Dedifferentiated amniotic fluid mesenchymal stem cell (primary cell): ENCODE results near the gene CHTF8.

Experiments
- DNase-seq: peaks from one replicate; pipeline ENCODE4 v3.0.0-alpha.2; 2016; ENCODE audit errors: extremely low spot score

The CHTF8 gene

DNA sequence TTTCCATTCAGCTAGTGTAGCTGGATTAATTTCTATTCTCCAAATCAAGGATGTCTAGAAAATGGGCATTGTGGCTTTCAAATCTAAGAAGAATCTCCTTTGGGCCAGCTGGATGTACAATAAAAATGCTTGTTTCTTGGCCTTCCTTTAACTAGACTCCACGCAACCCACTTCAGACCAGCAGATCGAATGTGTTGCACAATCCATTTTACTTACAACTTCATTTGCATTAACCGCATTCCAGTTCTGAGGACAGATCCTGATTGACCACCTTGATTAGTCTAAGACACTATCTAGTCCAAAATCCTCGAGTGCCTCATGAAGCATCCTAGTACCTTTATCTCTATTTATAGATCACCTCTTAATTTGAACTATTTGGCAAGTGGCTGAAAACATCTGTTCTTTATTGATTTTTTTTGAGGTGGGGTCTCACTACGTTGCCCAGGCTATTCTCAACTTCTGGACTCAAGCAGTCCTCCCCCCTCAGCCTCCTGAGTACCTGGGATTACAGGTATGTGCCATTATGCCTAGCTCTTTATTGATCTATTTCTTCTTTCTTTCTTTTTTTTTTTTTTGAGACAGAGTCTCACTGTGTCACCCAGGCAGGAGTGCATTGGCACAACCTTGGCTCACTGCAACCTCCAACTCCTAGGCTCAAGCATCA lies 47.2 kb downstream of the CHTF8 start:
- DNase-seq = no peak

DNA sequence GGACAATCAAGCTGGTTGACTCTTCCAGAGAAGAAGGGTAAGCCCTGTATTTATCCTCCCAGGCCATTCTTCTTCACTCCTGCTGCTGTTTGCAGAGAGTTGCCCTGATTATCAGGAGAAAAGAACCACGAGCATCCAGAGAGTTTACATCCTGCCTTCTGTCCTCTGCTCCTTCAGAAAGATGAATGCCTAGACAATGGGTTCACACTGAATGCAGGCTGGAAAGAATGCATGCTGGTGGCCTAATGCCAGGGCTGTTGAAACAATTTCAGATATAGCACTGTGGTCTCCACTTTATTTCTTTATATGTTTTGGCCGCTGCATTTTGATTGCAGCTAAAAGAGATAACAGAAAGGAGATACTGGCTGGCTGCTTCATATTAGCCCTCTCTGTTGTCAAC lies 48.1 kb downstream of the CHTF8 start:
- no peak for DNase-seq

DNA sequence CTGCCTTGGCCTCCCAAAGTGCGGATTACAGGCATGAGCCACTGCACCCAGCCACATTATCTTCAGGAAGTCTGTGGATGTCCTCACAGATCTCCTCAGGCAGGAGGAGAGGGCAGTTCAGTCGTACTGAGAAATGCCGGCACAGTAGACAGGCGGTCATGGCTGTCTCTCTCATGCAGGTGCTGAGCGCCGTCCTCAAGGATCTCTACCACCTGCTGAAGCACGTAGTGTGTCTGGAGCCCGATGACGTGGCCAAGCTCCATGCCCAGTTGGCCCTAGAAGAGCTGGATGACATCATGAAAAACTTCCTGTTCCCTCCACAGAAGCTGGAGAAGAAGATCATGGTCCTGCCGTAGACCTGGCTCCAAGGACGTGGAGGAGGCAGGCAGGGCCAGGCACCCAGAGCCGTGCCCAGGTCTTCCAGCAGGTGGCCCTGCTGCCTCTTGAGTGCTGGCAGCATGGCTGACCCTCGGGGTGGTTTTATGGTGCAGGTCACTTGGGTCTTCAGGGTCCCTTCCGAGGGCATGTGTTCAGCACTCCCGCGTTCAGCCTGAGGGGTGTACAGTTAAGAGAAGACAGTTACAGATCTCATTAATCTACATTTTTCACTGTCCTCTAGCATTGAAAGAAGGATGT lies 49.0 kb downstream of the CHTF8 start:
- DNase-seq = no peak

DNA sequence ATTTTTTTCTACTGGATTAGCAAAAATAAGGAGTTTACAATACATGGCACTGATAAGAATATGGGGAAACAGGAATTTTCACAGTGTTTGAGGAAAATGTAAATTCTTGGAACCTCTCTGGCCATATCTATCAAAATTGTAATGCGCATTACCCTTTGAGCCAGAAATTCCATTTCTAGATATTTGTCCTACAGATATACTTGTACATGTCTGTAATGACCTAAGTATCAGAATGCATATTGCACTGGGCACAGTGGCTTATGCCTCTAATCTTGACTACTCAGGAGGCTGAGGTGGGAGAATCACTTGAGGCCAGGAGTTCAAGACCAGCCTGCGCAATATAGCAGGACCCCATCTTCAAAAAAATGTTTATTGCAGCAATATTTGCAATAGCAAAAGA lies 52.7 kb downstream of the CHTF8 start:
- no peak for DNase-seq

DNA sequence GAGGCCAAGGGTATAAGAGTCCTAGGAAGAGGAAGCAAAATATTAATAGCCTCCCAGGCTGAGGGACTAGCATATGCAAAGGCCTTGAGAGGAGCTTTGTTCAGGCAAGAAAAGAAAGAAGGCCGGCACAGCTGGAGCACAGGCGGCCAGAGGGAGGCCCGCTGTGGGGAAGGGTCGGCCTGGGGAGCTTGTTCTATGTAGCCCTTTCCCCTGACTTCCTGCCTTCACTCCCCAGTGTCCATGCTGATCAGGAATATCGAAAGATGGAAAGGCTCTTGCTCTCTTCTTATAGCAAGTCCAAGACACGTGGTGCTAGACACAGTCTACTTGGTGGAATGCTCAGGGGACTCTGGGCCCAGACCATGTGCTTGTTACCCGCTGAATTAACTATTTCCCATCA lies 54.3 kb downstream of the CHTF8 start:
- no peak for DNase-seq

DNA sequence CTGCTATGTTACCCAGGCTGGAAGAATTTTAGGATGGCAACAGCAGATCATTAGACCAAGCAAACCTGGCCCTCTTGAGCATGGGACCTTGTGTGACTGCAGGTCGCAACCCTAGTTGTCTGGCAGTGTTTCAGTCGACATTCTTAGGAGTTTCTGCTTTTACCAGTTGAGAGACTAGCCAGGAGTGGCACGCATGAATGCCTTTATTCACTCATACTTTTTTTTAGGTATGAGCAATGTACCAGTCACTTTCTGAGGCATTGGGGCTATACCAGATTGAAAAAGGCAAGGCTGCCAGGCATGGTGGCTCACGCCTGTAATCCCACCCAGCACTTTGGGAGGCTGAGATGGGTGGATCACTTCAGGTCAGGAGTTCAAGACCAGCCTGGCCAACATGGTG lies 55.1 kb downstream of the CHTF8 start:
- peak; percentile 51 for DNase-seq

DNA sequence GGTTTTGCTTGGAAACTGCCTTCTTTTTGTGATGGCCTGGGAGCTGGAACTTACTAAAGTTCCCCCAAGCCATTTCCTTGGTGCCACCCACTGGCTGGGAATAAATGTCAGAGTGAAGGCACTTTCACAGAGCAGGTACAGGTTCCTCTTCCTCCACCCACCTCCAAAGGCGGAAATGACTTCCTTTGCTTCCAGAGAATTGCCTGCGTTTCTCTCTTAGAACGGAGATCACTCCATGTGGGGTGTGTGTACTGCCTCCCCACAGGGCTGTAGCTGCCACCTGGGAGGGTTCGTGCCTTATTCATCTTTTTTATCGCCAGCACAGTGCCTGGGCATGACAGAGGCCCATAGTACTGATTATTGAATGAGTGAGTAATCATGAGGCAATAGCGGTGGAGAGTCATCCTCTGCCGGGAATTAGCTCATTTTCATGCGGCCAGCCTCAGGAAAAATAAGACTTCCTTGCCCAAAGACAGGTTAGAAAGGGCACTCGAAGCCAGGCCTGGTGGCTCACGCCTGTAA lies 59.1 kb downstream of the CHTF8 start:
- DNase-seq = peak; percentile 44

DNA sequence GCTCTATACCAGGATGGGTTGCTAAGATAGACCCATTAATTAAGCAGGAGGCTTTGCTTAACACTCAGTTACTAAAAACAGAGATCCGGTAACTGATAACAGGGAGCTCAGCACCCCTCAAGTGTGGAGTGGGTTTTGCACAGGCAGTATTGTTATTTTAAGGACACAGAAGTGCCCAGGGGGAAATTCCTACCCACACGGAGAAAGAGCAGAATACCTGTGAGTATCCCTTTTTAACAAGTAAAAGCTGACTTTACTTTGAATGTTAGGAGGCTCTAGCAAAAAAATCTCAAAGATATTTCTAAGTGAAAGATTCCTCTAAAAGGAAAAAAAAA lies 59.8 kb downstream of the CHTF8 start:
- no peak for DNase-seq

DNA sequence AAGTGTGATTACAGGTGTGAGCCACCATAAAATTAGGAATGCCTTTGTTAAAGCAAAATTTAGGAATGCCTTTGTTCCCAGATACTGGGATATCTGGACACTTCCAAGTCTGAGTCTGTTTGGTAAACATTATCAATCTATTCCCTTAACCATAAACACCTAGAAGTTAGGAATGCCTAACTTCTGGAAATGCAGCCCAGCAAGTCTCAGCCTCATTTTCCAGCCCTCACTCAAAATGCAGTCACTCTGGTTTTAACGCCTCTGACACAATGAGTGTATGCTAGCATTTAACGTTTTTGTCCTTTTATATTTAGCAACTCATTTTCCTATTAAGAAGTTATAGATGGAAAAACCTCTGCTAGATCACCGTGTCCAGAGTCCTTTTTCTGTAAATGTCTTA lies 61.4 kb downstream of the CHTF8 start:
- no peak for DNase-seq

DNA sequence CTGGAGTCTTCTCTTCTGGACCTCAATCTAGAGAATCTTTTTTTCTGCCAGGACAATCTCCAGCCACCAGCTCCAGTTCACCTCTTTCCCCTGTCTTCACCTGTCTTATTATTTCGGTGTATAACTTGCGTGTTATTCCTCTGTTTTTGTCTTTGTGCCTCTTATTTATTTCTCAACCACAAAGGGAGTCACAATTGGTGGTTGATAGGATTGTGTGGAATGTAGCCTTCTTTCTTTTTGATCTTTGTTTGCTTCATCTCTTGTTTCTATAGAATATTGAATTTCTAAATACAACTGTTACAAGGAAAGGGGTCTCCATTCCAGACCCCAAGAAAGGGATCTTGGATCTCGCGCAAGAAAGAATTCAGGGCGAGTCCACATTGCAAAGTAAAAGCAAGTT lies 62.9 kb downstream of the CHTF8 start:
- no peak for DNase-seq
